Measurements from ENCODE around the gene CAMTA1.

DNA sequence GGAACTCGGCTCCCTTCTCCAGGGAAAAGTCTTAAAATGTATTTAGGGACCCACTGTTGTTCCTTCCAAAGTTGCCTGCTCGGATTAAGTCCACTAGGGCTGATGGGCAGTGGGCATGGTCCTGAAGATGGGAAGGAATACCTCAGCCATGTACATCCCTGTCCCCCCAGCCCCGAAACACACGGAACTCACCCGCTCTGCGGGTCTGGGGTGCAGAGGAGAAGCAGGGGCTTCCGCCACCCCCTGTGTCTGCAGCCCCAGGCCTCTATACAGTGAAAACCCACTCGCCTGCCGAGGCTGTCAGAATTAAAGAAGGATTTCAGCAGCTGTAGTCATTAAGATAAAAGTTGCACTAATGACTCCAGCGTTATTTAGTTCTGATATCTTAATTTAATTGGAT, 773.2 kb downstream of the CAMTA1 start:
- TF ChIP-seq, protein P1, sequence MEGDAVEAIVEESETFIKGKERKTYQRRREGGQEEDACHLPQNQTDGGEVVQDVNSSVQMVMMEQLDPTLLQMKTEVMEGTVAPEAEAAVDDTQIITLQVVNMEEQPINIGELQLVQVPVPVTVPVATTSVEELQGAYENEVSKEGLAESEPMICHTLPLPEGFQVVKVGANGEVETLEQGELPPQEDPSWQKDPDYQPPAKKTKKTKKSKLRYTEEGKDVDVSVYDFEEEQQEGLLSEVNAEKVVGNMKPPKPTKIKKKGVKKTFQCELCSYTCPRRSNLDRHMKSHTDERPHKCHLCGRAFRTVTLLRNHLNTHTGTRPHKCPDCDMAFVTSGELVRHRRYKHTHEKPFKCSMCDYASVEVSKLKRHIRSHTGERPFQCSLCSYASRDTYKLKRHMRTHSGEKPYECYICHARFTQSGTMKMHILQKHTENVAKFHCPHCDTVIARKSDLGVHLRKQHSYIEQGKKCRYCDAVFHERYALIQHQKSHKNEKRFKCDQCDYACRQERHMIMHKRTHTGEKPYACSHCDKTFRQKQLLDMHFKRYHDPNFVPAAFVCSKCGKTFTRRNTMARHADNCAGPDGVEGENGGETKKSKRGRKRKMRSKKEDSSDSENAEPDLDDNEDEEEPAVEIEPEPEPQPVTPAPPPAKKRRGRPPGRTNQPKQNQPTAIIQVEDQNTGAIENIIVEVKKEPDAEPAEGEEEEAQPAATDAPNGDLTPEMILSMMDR (IDR thresholded peaks at IDR 0.05): no peak
- TF ChIP-seq POLR2AphosphoS5 (IDR thresholded peaks at IDR 0.05; ENCODE audit: low read depth, low read length): no peak
